ENCODE data around the gene EIF3K.

GRCh38 chr19:38663957-38664502 lies 45.0 kb downstream of the EIF3K start:
- TF ChIP-seq CTCF (conservative IDR thresholded peaks at IDR 0.05 in 1 of 2, IDR thresholded peaks at IDR 0.05 in 1 of 2; ENCODE audit: extremely low read depth in 1 of 2, insufficient read depth in 1 of 2, low read depth in 1 of 2, low read length in 2 of 2) (no peak), EZH2 (IDR thresholded peaks at IDR 0.05; ENCODE audit: borderline replicate concordance, low read length) (no peak)

Data from mammary epithelial cell (primary cell).